ENCODE data around the gene DDAH2. TPM values are rescaled to one million over a fixed set of nuclear protein-coding genes. Genes with fewer than 3 reads are reported as not detected.

DDAH2 gene
- total RNA-seq, 6 donors from 2014 or later, result 46.6 to 157 (median 83.7) TPM

GRCh38 chr6:31732029-31732428 is 2.9 kb upstream of the DDAH2 start:
- Histone ChIP-seq H3K4me3 (no peak overlapping the region), H3K27ac (peak overlapping the region in 2 of 4 donors; percentile 61 to 99), H3K4me1 (peaks cover 45 to 79% (median 64%) of the 10 kb centered on the region in 4 donors), H3K9me3 (no peaks in the 10 kb centered on the region), H3K27me3 (no peaks in the 10 kb centered on the region), H3K36me3 (peaks cover 20 to 51% (median 39%) of the 10 kb centered on the region in 4 donors)
- WGBS, 2 donors, result 56 to 69% methylated on average over 3 of the region's 3 CpGs
- ATAC-seq (ENCODE audit: low FRiP score in 2 of 2), result no peak
- DNase-seq, result no peak
- TF ChIP-seq POLR2AphosphoS5 (IDR thresholded peaks at IDR 0.05), result no peak
- TF ChIP-seq CTCF (IDR thresholded peaks at IDR 0.05), result no peak
- no peak for TF ChIP-seq EP300 (IDR thresholded peaks at IDR 0.05)
- no peak for TF ChIP-seq POLR2A (IDR thresholded peaks at IDR 0.05)

DNA sequence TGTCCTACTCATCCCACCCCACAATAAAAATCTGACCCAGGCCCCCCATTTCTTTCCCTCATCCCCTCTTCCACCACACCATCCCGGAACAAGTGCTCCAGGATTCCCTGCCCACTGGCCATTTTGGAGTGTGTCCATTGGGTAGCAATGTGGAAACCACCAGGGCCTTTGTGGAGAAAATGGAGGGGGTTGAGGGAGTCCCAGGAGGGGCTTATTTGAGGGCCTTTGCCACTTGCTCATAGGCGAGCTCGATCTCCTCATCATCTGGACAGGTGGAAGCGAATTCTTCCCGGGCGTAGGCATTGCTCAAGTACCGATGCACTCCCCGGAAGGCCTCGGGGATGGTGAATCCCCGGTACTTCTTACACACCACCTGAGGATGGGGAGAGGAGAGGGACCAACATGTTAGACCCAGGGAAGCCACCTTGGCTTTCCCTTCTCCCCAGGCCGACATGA is 1.6 kb upstream of the DDAH2 start:
- 87 to 90% methylated on average over 4 to 11 of the region's 11 CpGs for WGBS, 2 donors
- TF ChIP-seq POLR2AphosphoS5 (IDR thresholded peaks at IDR 0.05), result no peak
- no peak for TF ChIP-seq POLR2A (IDR thresholded peaks at IDR 0.05)
- no peak for TF ChIP-seq CTCF (IDR thresholded peaks at IDR 0.05)
- no peak for TF ChIP-seq EP300 (IDR thresholded peaks at IDR 0.05)
- Histone ChIP-seq H3K36me3 (peaks cover 20 to 64% (median 40%) of the 10 kb centered on the region in 4 donors), H3K27me3 (no peaks in the 10 kb centered on the region), H3K27ac (peak overlapping the region; percentile 87 to 99 (median 94)), H3K4me3 (peak overlapping the region in 2 of 4 donors; percentile 76 to 80), H3K4me1 (peaks cover 49 to 88% (median 71%) of the 10 kb centered on the region in 4 donors), H3K9me3 (no peaks in the 10 kb centered on the region)
- DNase-seq (no peak), ATAC-seq (ENCODE audit: low FRiP score in 2 of 2) (no peak)

GRCh38 chr6:31729979-31730630 is 1.0 kb upstream of the DDAH2 start:
- peak overlapping the region; percentile 87 to 99 (median 94) for H3K27ac ChIP-seq
- peak; percentile 93 to 97 for DNase-seq
- TF ChIP-seq POLR2AphosphoS5 (IDR thresholded peaks at IDR 0.05) (peak; percentile 70 to 78), EP300 (IDR thresholded peaks at IDR 0.05) (no peak), CTCF (IDR thresholded peaks at IDR 0.05) (peak in 2 of 6 experiments; percentile 11 to 37), POLR2A (IDR thresholded peaks at IDR 0.05) (peak in 3 of 4 donors; percentile 47 to 74 (median 71))
- no peaks in the 10 kb centered on the region for H3K27me3 ChIP-seq
- whole genome bisulfite sequencing, 2 donors, result 5 to 7% methylated on average over 22 to 39 of the region's 46 CpGs
- peaks cover 20 to 64% (median 40%) of the 10 kb centered on the region in 4 donors for H3K36me3 ChIP-seq
- ATAC-seq (ENCODE audit: low FRiP score in 2 of 2), result peak; percentile 86 to 91
- peak overlapping the region; percentile 76 to 87 (median 82) for H3K4me3 ChIP-seq
- no peaks in the 10 kb centered on the region for H3K9me3 ChIP-seq
- H3K4me1 ChIP-seq, result peaks cover 49 to 90% (median 71%) of the 10 kb centered on the region in 4 donors

DNA sequence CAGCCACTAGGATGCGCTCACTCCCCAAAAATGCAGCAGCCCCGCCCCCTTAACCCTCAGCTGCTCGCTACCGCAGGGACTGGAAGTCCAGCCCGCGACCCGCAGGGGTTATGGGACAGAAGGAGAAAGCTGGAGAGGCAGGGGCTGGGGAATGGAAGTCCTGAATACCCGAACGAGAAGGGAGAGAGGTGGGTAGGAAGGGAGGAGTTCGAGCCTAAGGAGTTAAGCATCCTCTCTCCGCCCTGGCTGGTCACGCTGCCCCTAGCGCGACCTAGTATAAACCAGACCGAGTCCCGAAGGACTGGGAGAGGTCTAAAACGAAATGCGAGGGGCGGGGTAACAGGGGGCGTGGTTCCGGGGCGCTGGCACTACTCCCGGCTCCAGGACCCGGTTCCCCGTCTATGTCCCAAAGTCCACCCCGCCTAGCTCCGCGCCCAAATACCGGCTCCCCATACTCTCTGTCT is 448 bp upstream of the DDAH2 start:
- DNase-seq, result peak; percentile 93 to 95
- ATAC-seq (ENCODE audit: low FRiP score in 2 of 2), result peak; percentile 92 to 95
- WGBS, 2 donors, result 0 to 1% methylated on average over 22 to 26 of the region's 29 CpGs
- Histone ChIP-seq H3K27ac (peak overlapping the region; percentile 87 to 99 (median 94)), H3K4me3 (peak overlapping the region; percentile 76 to 87 (median 82)), H3K36me3 (peaks cover 20 to 64% (median 40%) of the 10 kb centered on the region in 4 donors), H3K27me3 (no peaks in the 10 kb centered on the region), H3K9me3 (no peaks in the 10 kb centered on the region), H3K4me1 (peaks cover 45 to 84% (median 70%) of the 10 kb centered on the region in 4 donors)
- peak; percentile 58 to 75 for TF ChIP-seq POLR2AphosphoS5 (IDR thresholded peaks at IDR 0.05)
- no peak for TF ChIP-seq POLR2A (IDR thresholded peaks at IDR 0.05)
- no peak for TF ChIP-seq EP300 (IDR thresholded peaks at IDR 0.05)
- TF ChIP-seq CTCF (IDR thresholded peaks at IDR 0.05), result peak in 5 of 6 experiments; percentile 1 to 91 (median 68)
